Measurements from ENCODE around the gene OTOP2. TPM values are rescaled to one million over a fixed set of nuclear protein-coding genes. Genes with fewer than 3 reads are reported as not detected.

Gene OTOP2
- total RNA-seq, 4 donors from 2014 or later: not detected

- H3K9me3 ChIP-seq: no peaks in the 10 kb centered on the region
- H3K36me3 ChIP-seq: no peaks in the 10 kb centered on the region
- H3K27me3 ChIP-seq: peaks cover 38% of the 10 kb centered on the region
- H3K4me3 ChIP-seq: no peak overlapping the region
- peaks cover 0 to 23% (median 14%) of the 10 kb centered on the region in 3 donors for H3K4me1 ChIP-seq
- no peak for ATAC-seq
- WGBS, 2 donors (ENCODE audit: low coverage in 1 of 2): 64 to 83% methylated on average over 4 of the region's 4 CpGs
- no peak overlapping the region for H3K27ac ChIP-seq
- TF ChIP-seq, protein P1, sequence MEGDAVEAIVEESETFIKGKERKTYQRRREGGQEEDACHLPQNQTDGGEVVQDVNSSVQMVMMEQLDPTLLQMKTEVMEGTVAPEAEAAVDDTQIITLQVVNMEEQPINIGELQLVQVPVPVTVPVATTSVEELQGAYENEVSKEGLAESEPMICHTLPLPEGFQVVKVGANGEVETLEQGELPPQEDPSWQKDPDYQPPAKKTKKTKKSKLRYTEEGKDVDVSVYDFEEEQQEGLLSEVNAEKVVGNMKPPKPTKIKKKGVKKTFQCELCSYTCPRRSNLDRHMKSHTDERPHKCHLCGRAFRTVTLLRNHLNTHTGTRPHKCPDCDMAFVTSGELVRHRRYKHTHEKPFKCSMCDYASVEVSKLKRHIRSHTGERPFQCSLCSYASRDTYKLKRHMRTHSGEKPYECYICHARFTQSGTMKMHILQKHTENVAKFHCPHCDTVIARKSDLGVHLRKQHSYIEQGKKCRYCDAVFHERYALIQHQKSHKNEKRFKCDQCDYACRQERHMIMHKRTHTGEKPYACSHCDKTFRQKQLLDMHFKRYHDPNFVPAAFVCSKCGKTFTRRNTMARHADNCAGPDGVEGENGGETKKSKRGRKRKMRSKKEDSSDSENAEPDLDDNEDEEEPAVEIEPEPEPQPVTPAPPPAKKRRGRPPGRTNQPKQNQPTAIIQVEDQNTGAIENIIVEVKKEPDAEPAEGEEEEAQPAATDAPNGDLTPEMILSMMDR (IDR thresholded peaks at IDR 0.05): no peak
- no peak for TF ChIP-seq POLR2AphosphoS5 (IDR thresholded peaks at IDR 0.05)
- TF ChIP-seq EP300 (IDR thresholded peaks at IDR 0.05): no peak
- TF ChIP-seq POLR2A (IDR thresholded peaks at IDR 0.05): no peak
These were observed 51.9 kb downstream of the OTOP2 start for GRCh38 chr17:74975943-74976342.

DNA sequence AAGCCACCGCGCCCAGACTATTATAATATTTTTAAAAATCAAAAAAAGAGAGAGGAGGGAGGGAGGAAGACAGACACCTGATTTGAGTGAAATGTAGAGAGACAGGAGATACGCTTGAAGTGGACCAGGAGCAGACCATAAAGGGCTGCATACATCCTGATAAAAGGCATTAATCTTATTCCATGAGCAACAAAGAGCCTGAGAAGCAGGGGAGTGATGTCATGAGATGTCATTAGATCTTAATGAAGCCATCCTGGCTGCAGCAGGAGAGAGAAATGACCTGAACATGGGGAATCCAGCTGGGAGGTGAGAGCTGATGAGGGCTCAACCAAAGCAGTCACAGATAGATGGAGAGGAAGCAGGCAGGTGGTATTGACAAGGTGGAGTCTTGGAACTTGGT lies 53.7 kb downstream of the OTOP2 start:
- no peaks in the 10 kb centered on the region for H3K36me3 ChIP-seq
- no peak overlapping the region for H3K4me3 ChIP-seq
- TF ChIP-seq, protein P1 (IDR thresholded peaks at IDR 0.05): no peak
- TF ChIP-seq POLR2A (IDR thresholded peaks at IDR 0.05) (no peak), EP300 (IDR thresholded peaks at IDR 0.05) (no peak), POLR2AphosphoS5 (IDR thresholded peaks at IDR 0.05) (no peak)
- no peaks in the 10 kb centered on the region for H3K9me3 ChIP-seq
- WGBS, 2 donors (ENCODE audit: low coverage in 1 of 2): 60 to 79% methylated on average over 1 to 3 of the region's 3 CpGs
- H3K4me1 ChIP-seq: peaks cover 0 to 19% (median 9%) of the 10 kb centered on the region in 3 donors
- peaks cover 20% of the 10 kb centered on the region for H3K27me3 ChIP-seq
- no peak for ATAC-seq
- no peak overlapping the region for H3K27ac ChIP-seq

DNA sequence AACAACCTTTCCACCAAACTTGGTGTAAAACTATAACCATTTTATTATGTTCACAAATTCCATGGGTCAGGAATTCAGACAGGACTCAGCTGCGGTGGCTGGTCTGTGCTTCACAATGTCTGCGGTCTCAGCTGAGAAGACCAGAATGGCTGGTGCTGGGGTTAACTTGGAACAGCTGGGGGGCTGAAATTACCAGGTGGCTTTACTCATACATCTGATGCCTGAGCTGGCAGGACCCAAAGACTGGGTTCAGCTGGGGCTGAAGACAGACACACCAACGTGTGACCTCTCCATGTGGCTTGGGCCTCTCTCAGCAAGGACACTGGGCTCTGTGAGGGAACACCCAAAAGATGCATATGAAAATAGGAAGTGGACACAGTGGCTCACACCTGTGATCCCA lies 54.2 kb downstream of the OTOP2 start:
- Histone ChIP-seq H3K27ac (no peak overlapping the region), H3K27me3 (peaks cover 15% of the 10 kb centered on the region), H3K36me3 (no peaks in the 10 kb centered on the region), H3K9me3 (no peaks in the 10 kb centered on the region), H3K4me1 (peaks cover 0 to 20% (median 6%) of the 10 kb centered on the region in 3 donors), H3K4me3 (no peak overlapping the region)
- TF ChIP-seq POLR2A (IDR thresholded peaks at IDR 0.05): no peak
- no peak for ATAC-seq
- WGBS, 2 donors (ENCODE audit: low coverage in 1 of 2): 74 to 82% methylated on average over 2 to 3 of the region's 3 CpGs

DNA sequence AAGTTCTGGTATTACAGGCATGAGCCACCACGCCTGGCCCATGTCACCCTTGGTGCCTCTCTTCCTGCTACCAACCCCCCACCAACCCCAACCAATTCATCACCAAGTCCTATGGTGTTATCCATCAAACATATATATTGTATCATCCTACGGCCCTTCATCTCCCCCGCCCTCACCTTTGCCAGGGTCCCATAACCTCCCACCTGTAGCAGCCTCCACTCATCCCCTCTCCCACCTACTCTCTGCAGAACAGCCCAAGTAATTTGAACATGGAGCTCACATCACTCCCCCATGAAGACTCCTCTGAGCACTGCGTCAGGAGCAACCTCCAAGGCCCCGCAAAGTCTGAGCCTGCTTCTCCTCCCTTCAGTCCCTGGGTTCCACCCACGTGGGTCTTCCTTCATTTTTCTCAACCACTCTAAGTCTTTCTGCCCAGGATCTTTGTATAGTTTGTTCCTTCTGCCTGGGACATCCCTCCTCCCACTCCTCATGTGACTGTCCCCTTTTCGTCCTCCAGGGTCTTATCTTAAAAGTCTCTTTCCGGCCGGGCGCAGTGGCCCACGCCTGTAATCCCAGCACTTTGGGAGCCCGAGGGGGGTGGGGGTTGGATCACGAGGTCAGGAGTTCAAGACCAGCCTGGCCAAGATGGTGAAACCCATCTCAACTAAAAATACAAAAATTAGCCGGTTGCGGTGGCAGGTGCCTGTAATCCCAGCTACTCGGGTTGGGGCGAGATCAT lies 55.5 kb downstream of the OTOP2 start:
- no peak for TF ChIP-seq POLR2AphosphoS5 (IDR thresholded peaks at IDR 0.05)
- TF ChIP-seq POLR2A (IDR thresholded peaks at IDR 0.05): no peak
- no peak for TF ChIP-seq EP300 (IDR thresholded peaks at IDR 0.05)
- TF ChIP-seq, protein P1 (IDR thresholded peaks at IDR 0.05): no peak
- Histone ChIP-seq H3K27me3 (peaks cover 2% of the 10 kb centered on the region), H3K4me1 (peaks cover 0 to 20% (median 6%) of the 10 kb centered on the region in 3 donors), H3K36me3 (no peaks in the 10 kb centered on the region), H3K27ac (no peak overlapping the region), H3K9me3 (no peaks in the 10 kb centered on the region), H3K4me3 (no peak overlapping the region)
- ATAC-seq: no peak
- 63 to 79% methylated on average over 6 to 10 of the region's 17 CpGs for WGBS, 2 donors (ENCODE audit: low coverage in 1 of 2)

DNA sequence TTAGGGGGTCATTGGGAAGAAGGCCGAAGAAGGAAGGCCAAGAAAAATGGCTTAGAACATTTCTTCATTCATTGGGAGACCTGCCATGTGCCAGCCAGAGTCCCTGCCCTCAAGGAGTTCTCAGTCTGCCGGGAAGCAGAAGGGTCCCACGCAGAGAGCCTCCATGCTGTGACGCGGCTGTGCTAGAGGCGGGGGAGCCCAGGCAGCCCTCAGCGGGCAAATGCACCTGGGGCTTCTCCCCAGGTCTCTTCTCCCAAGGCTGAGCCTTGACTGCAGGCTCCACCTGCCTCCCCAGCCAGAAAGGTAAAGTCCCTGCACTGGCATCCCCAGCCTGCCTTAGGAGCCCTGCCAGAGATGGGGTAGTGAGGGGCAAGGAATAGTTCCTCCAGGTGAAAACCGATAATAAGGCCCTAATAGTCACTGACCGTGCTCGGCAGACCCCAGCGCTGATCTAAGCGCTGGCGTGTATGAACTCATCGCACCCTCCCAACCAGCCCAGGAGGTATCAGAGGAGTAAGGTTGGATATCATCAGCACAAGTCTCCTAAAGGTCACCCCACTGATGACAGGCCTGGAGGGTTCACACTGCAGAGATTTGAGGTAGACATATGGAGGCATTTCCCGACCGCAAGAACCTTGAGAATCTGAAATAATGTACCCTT lies 57.4 kb downstream of the OTOP2 start:
- WGBS, 2 donors (ENCODE audit: low coverage in 1 of 2): 57% methylated on average over 7 of the region's 16 CpGs; no CpG with 5 or more reads in 1 of the 2 donors
- Histone ChIP-seq H3K4me3 (peak overlapping the region; percentile 61 to 69), H3K27me3 (no peaks in the 10 kb centered on the region), H3K9me3 (no peaks in the 10 kb centered on the region), H3K4me1 (peaks cover 0 to 20% (median 6%) of the 10 kb centered on the region in 3 donors), H3K36me3 (no peaks in the 10 kb centered on the region), H3K27ac (peak overlapping the region; percentile 68 to 97 (median 92))
- TF ChIP-seq, protein P1 (IDR thresholded peaks at IDR 0.05): no peak
- TF ChIP-seq EP300 (IDR thresholded peaks at IDR 0.05): no peak
- ATAC-seq: peak; percentile 4
